B cell (primary cell): ENCODE results near the gene RAB17. TPM values are rescaled to one million over a fixed set of nuclear protein-coding genes. Genes with fewer than 3 reads are reported as not detected.

Experiments
- ATAC-seq: fragments of 200-7000 bp; cut with Tn5 transposase; one replicate; pipeline ENCODE4 v1.10.0; 2021; ENCODE audit warnings: low read depth, mild to moderate bottlenecking, moderate number of reproducible peaks, moderate library complexity
- CTCF ChIA-PET: fragments of 350-600 bp; sonication (Branson Sonifier 250); formaldehyde crosslinking; loops from one replicate; lab custom pipeline; 2021; ENCODE audit warnings: antibody characterized with exemption, inconsistent platforms; lab: Charles Lee
- POLR2A ChIA-PET: fragments of 350-600 bp; sonication (Branson Sonifier 250); formaldehyde crosslinking; loops from one replicate; lab custom pipeline; 2021; ENCODE audit warnings: antibody characterized with exemption; lab: Charles Lee
- DNase-seq: peaks from one replicate; pipeline ENCODE4 v3.0.0; 2013
- H2AFZ ChIP-seq: 2 replicates; pipeline ENCODE4 v1.6.1; 2012; ENCODE audit warnings: mild to moderate bottlenecking, low read depth, low read length; ENCODE audit not compliant: insufficient read depth, poor library complexity, severe bottlenecking
- H3K27ac ChIP-seq, 2 donors: 1 replicate in 1 of 2; 2 replicates in 1 of 2; pipeline ENCODE4 v1.5.1; 2012 to 2013; ENCODE audit warnings: low read length in 2 of 2, mild to moderate bottlenecking in 2 of 2, moderate library complexity in 1 of 2
- H3K27me3 ChIP-seq, 4 experiments: fragments of 200-600 bp in 1 of 4; sonication (generic) in 1 of 4; replicated peaks in 1 of 4; 1 replicate in 2 of 4; 2 replicates in 2 of 4; pipeline versions ENCODE4 v1.6.1 to v1.7.0; 2013 to 2016; ENCODE audit warnings: low read length in 3 of 4, mild to moderate bottlenecking in 2 of 4, mixed read lengths in 1 of 4, moderate library complexity in 1 of 4; ENCODE audit not compliant: insufficient read depth in 4 of 4, control insufficient read depth in 3 of 4; ENCODE audit errors: control extremely low read depth in 1 of 4
- H3K36me3 ChIP-seq, 2 experiments: replicated peaks in 1 of 2; 1 replicate in 1 of 2; 2 replicates in 1 of 2; pipeline versions ENCODE4 v1.6.1 to v1.7.1; 2013; ENCODE audit warnings: low read length in 1 of 2; ENCODE audit not compliant: insufficient read depth in 2 of 2, control insufficient read depth in 1 of 2; ENCODE audit errors: control extremely low read depth in 1 of 2, extremely low read depth in 1 of 2
- H3K4me1 ChIP-seq, 2 donors: fragments of 200-600 bp in 1 of 2; sonication (generic) in 1 of 2; 1 replicate in 1 of 2; 2 replicates in 1 of 2; pipeline versions ENCODE4 v1.5.1 to v1.6.1; 2013 to 2017; ENCODE audit warnings: low read length in 2 of 2; ENCODE audit not compliant: control insufficient read depth in 2 of 2, insufficient read depth in 2 of 2
- H3K4me2 ChIP-seq: replicated peaks from 2 replicates; pipeline ENCODE3; 2012; ENCODE audit warnings: mild to moderate bottlenecking, low read depth, low read length; ENCODE audit not compliant: poor library complexity, severe bottlenecking
- H3K4me3 ChIP-seq, 5 experiments: fragments of 200-600 bp in 1 of 5; sonication (generic) in 1 of 5; 1 replicate in 3 of 5; 2 replicates in 2 of 5; pipeline versions ENCODE4 v1.5.1 to v1.7.0; 2011 to 2016; ENCODE audit warnings: low read length in 4 of 5, mild to moderate bottlenecking in 4 of 5, low read depth in 2 of 5, control low read depth in 1 of 5, moderate library complexity in 1 of 5; ENCODE audit not compliant: insufficient read depth in 1 of 5; ENCODE audit errors: control extremely low read depth in 1 of 5, extremely low read depth in 1 of 5
- H3K79me2 ChIP-seq: fragments of 200-600 bp; sonication (generic); one replicate; pipeline ENCODE4 v1.6.0; 2016; ENCODE audit warnings: low read length; ENCODE audit not compliant: control insufficient read depth, insufficient read depth
- H3K9ac ChIP-seq: fragments of 200-600 bp; sonication (generic); 2 replicates; pipeline ENCODE4 v1.6.1; 2017; ENCODE audit warnings: mild to moderate bottlenecking, low read length, moderate library complexity
- H3K9me3 ChIP-seq, 3 donors: one replicate each; pipeline versions ENCODE4 v1.6.1 to v1.7.1; 2013; ENCODE audit warnings: low read length in 2 of 3; ENCODE audit not compliant: control insufficient read depth in 2 of 3, insufficient read depth in 1 of 3; ENCODE audit errors: control extremely low read depth in 1 of 3
- H4K20me1 ChIP-seq: 2 replicates; pipeline ENCODE4 v1.6.0; 2012; ENCODE audit warnings: mild to moderate bottlenecking, low read length; ENCODE audit not compliant: insufficient read depth, control insufficient read depth, poor library complexity, severe bottlenecking
- H3K27ac Mint-ChIP-seq: one replicate; pipeline ENCODE4 v1.8.0; 2021; ENCODE audit warnings: mixed read lengths
- H3K27me3 Mint-ChIP-seq: one replicate; pipeline ENCODE4 v1.8.0; 2021; ENCODE audit warnings: mixed read lengths
- H3K4me1 Mint-ChIP-seq: one replicate; pipeline ENCODE4 v1.8.0; 2021; ENCODE audit warnings: mixed read lengths
- H3K4me3 Mint-ChIP-seq: one replicate; pipeline ENCODE4 v1.8.0; 2021; ENCODE audit warnings: mixed read lengths
- H3K9me3 Mint-ChIP-seq: one replicate; pipeline ENCODE4 v1.8.0; 2022; ENCODE audit warnings: mixed read lengths; ENCODE audit not compliant: insufficient read depth
- EZH2 ChIP-seq: IDR thresholded peaks from 2 replicates; pipeline ENCODE4 v1.6.1; 2012; ENCODE audit warnings: borderline replicate concordance, low read depth, mild to moderate bottlenecking, moderate library complexity, low read length; ENCODE audit not compliant: insufficient read depth, poor library complexity, severe bottlenecking
- WGBS: methylation state at CpG from one replicate; pipeline ENCODE4 v1.1.5; 2013; ENCODE audit warnings: missing lambda C conversion rate; ENCODE audit not compliant: insufficient coverage; 5-methylcytosine and 5-hydroxymethylcytosine counted together
- intact Hi-C: fragments of 100-400 bp; cut with micrococcal nuclease; formaldehyde crosslinking; loops from one replicate; pipeline ENCODE4 v1.10.0; 2022
- polyA plus RNA-seq: library from polyadenylated mRNA; depleted of rRNA; stranded (reverse); fragments of >200 nt; gene quantifications from 2 replicates; pipeline ENCODE4 v1.2.3, GENCODE V29; 2012
- total RNA-seq, 2 donors: library from RNA; stranded (reverse); fragments of 120-200 nt in 1 of 2; gene quantifications; 1 replicate in 1 of 2; 2 replicates in 1 of 2; pipeline versions ENCODE4 v1.2.3 to v1.2.4, GENCODE V29; 2013 to 2022
- TF ChIP-seq, protein P1 (sequence below): fragments of 200-600 bp; IDR thresholded peaks from one replicate; pipeline ENCODE4 v1.8.0; 2022; ENCODE audit warnings: antibody characterized with exemption, mild to moderate bottlenecking

RAB17 gene
- total and polyA plus RNA-seq, 2 donors (not counting 1 experiment from before 2014, with no cell fraction given) = not detected

DNA sequence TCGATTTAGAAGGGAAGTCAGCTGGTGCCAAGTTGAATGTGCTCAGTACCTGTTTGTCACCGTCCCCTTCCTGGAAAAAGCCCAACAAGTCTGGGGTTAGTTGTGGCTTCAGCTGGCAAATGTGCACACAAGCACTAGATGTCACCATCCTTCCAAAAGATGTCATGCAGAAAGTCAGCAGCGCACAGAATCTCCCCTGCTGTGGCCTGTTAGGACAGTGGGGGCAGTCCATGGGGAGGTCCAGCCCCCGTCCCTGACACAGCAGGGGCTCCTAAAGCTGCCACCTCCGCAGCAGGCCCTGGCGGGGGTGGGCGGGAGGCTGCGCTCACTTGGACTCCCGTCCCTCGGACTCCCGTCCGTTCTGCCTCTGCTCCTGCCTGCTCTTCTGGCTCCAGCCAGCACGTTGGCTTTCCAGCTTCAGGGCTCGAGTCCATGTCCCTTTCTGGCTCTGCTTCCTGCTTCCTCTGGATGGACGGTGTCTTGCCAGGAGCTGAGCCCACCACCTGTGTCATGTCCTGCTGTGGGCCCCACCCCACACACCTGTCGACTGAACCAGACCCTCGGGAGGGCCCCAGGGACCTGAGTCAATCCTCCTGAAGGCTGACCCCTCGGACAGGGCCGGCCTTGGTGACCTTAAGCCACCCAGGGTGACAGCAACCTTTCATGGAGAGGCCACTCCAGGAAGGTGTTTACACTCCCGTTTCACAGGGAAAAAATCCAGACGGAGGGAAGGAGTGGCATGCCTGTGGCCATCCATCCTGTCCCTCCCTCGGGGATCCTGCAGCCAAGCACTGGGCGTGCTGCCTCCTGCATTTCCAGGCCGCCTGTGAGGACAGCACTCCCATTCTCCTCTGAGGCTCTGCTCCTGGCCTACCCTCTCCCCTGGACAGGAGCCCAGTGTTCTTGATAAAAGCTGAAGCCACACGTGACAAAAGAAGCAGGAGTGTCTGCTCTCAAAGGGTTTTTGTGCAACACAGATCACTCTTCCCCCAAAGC, 8.5 kb downstream of the RAB17 start:
- Mint-ChIP-seq H3K4me3 (no peak overlapping the region), H3K27me3 (peaks cover 2% of the 10 kb centered on the region), H3K4me1 (peaks cover 2% of the 10 kb centered on the region), H3K9me3 (no peaks in the 10 kb centered on the region), H3K27ac (no peak overlapping the region)
- H2AFZ ChIP-seq = peak overlapping the region; percentile 19
- H3K4me1 ChIP-seq = peaks cover 0 to 4% of the 10 kb centered on the region in 2 donors
- no peaks in the 10 kb centered on the region for H3K79me2 ChIP-seq
- H3K27ac ChIP-seq = no peak overlapping the region
- intact Hi-C loops = loop anchor here (5.0 kb wide), 1 partner anchor 90 kb away; no protein-coding TSS in a partner anchor
- no peak overlapping the region for H3K4me3 ChIP-seq
- peaks cover 0 to 7% (median 0%) of the 10 kb centered on the region in 4 experiments for H3K27me3 ChIP-seq
- H3K36me3 ChIP-seq = no peaks in the 10 kb centered on the region
- H3K9ac ChIP-seq = no peak overlapping the region
- TF ChIP-seq EZH2 = no peak
- TF ChIP-seq, protein P1, sequence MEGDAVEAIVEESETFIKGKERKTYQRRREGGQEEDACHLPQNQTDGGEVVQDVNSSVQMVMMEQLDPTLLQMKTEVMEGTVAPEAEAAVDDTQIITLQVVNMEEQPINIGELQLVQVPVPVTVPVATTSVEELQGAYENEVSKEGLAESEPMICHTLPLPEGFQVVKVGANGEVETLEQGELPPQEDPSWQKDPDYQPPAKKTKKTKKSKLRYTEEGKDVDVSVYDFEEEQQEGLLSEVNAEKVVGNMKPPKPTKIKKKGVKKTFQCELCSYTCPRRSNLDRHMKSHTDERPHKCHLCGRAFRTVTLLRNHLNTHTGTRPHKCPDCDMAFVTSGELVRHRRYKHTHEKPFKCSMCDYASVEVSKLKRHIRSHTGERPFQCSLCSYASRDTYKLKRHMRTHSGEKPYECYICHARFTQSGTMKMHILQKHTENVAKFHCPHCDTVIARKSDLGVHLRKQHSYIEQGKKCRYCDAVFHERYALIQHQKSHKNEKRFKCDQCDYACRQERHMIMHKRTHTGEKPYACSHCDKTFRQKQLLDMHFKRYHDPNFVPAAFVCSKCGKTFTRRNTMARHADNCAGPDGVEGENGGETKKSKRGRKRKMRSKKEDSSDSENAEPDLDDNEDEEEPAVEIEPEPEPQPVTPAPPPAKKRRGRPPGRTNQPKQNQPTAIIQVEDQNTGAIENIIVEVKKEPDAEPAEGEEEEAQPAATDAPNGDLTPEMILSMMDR = peak; percentile 45
- WGBS = 70% methylated on average over 24 of the region's 25 CpGs
- H3K9me3 ChIP-seq = no peaks in the 10 kb centered on the region
- ChIA-PET CTCF (interaction anchor here (0.5 to 5.7 kb wide), 21 partner anchors 10 to 681 kb away, joined by 3 to 88 read pairs (median 3); no protein-coding TSS in a partner anchor), POLR2A (interaction anchor here (0.7 to 0.8 kb wide), 2 partner anchors 69 to 191 kb away, joined by 3 to 5 read pairs; no protein-coding TSS in a partner anchor)
- no peak overlapping the region for H3K4me2 ChIP-seq
- peak; percentile 68 for ATAC-seq
- H4K20me1 ChIP-seq = no peaks in the 10 kb centered on the region
- peak; percentile 61 for DNase-seq
